ENCODE results near the gene EPHB2. TPM values are rescaled to one million over a fixed set of nuclear protein-coding genes. Genes with fewer than 3 reads are reported as not detected.

The EPHB2 gene
- total and polyA plus RNA-seq, 2 of the 13 experiments (the other 11 are each of a cell fraction or from before 2014, with no cell fraction given) = 0.03 to 0.11 TPM

- Histone ChIP-seq H3K9me3 (ENCODE audit: low read length) (no peaks in the 10 kb centered on the region), H3K36me3 (replicated peaks in 1 of 2; ENCODE audit: control insufficient read depth in 1 of 2, insufficient read depth in 2 of 2, low read length in 2 of 2) (no peaks in the 10 kb centered on the region), H3K4me1 (ENCODE audit: insufficient read depth, low read length) (no peaks in the 10 kb centered on the region), H3K79me2 (ENCODE audit: insufficient read depth, low read length) (no peaks in the 10 kb centered on the region), H3K27me3 (ENCODE audit: control insufficient read depth in 1 of 2, insufficient read depth in 2 of 2, low read length in 2 of 2) (peaks cover 0 to 21% of the 10 kb centered on the region in 2 experiments; a peak in 2 of 5 replicates), H3K4me2 (ENCODE audit: low read depth, low read length) (no peak overlapping the region), H2AFZ (ENCODE audit: low read length) (no peak overlapping the region), H3K4me3 (replicated peaks in 1 of 3; ENCODE audit: insufficient read depth in 1 of 3, low read depth in 2 of 3, low read length in 3 of 3) (no peak overlapping the region), H3K27ac (ENCODE audit: extremely low read length, insufficient read depth, low read length) (no peak overlapping the region), H4K20me1 (ENCODE audit: insufficient read depth, low read length) (no peaks in the 10 kb centered on the region), H3K9ac (ENCODE audit: insufficient read depth, low read depth, low read length) (no peak overlapping the region)
- ATAC-seq (no peak), FAIRE-seq (no peak), DNase-seq (ENCODE audit: low spot score) (no peak)
- TF ChIP-seq ZNF629 (CRISPR knock-in tag; conservative IDR thresholded peaks at IDR 0.05) (peak; percentile 62), MED1 (CRISPR knock-in tag; IDR thresholded peaks at IDR 0.05) (no peak)
- BruUV-seq (replicated peaks) = no TSS peak
- POLR2A ChIA-PET = no interaction called here
- in situ Hi-C loops (cut with HindIII; ENCODE audit: extremely low pct_ligation_motif_present, low pct_unique_long_range_greater_than_20kb) (no loop called here), intact Hi-C loops (cut with micrococcal nuclease; ENCODE audit: unreplicated experiment) (no loop called here)
- CTCF ChIA-PET (ENCODE audit: low intra/inter-chr PET ratio, low total read pairs) = no interaction called here
Measured at GRCh38 chr1:22774833-22775182, 64.2 kb downstream of the EPHB2 start.

- no peak overlapping the region for H3K4me2 ChIP-seq (ENCODE audit: low read depth, low read length)
- no peak for TF ChIP-seq NPAS2 (CRISPR knock-in tag; IDR thresholded peaks at IDR 0.05; ENCODE audit: borderline replicate concordance)
- no peak for TF ChIP-seq ZFP91 (CRISPR knock-in tag; IDR thresholded peaks at IDR 0.05; ENCODE audit: borderline replicate concordance)
- no peak for TF ChIP-seq ZNF441 (CRISPR knock-in tag; IDR thresholded peaks at IDR 0.05; ENCODE audit: borderline replicate concordance)
- no peaks in the 10 kb centered on the region for H3K4me1 ChIP-seq (ENCODE audit: insufficient read depth, low read length)
- ChIA-PET CTCF (ENCODE audit: low intra/inter-chr PET ratio, low total read pairs) (no interaction called here), POLR2A (no interaction called here)
- ATAC-seq (no peak), DNase-seq (ENCODE audit: low spot score) (no peak), FAIRE-seq (no peak)
- no peak overlapping the region for H3K9ac ChIP-seq (ENCODE audit: insufficient read depth, low read depth, low read length)
- H4K20me1 ChIP-seq (ENCODE audit: insufficient read depth, low read length) = no peaks in the 10 kb centered on the region
- H3K27ac ChIP-seq (ENCODE audit: extremely low read length, insufficient read depth, low read length) = no peak overlapping the region
- no peak overlapping the region for H3K4me3 ChIP-seq (replicated peaks in 1 of 3; ENCODE audit: insufficient read depth in 1 of 3, low read depth in 2 of 3, low read length in 3 of 3)
- peaks cover 0 to 21% of the 10 kb centered on the region in 2 experiments; a peak in 2 of 5 replicates for H3K27me3 ChIP-seq (ENCODE audit: control insufficient read depth in 1 of 2, insufficient read depth in 2 of 2, low read length in 2 of 2)
- H2AFZ ChIP-seq (ENCODE audit: low read length) = no peak overlapping the region
- intact Hi-C loops (cut with micrococcal nuclease; ENCODE audit: unreplicated experiment) = no loop called here
- in situ Hi-C loops (cut with HindIII; ENCODE audit: extremely low pct_ligation_motif_present, low pct_unique_long_range_greater_than_20kb) = no loop called here
- no TSS peak for BruUV-seq (replicated peaks)
- 33% methylated on average over 3 of the region's 7 CpGs for WGBS (ENCODE audit: low lambda C conversion rate)
- no peaks in the 10 kb centered on the region for H3K36me3 ChIP-seq (replicated peaks in 1 of 2; ENCODE audit: control insufficient read depth in 1 of 2, insufficient read depth in 2 of 2, low read length in 2 of 2)
- H3K79me2 ChIP-seq (ENCODE audit: insufficient read depth, low read length) = no peaks in the 10 kb centered on the region
- H3K9me3 ChIP-seq (ENCODE audit: low read length) = no peaks in the 10 kb centered on the region
Measured at GRCh38 chr1:22775478-22775877, 64.8 kb downstream of the EPHB2 start.

All from HepG2 (cell line).